Fibroblast of lung (primary cell): ENCODE measurements around the gene INSYN2B. TPM values are rescaled to one million over a fixed set of nuclear protein-coding genes. Genes with fewer than 3 reads are reported as not detected.

Experiments used
- DNase-seq, 2 donors: peaks; one replicate each; pipeline versions ENCODE4 v3.0.0 to v3.0.0-alpha.2; 2010; ENCODE audit warnings: low read depth in 2 of 2
- H2AFZ ChIP-seq: 2 replicates; pipeline ENCODE4 v1.5.1; 2012; ENCODE audit warnings: low read length, control low read depth, inconsistent platforms
- H3K27ac ChIP-seq: 2 replicates; pipeline ENCODE4 v1.5.1; 2011; ENCODE audit warnings: low read length, control low read depth; ENCODE audit not compliant: insufficient read depth
- H3K27me3 ChIP-seq: 2 replicates; pipeline ENCODE4 v1.5.1; 2011; ENCODE audit warnings: mild to moderate bottlenecking, low read length; ENCODE audit not compliant: control insufficient read depth, insufficient read depth
- H3K36me3 ChIP-seq: 2 replicates; pipeline ENCODE4 v1.5.1; 2011; ENCODE audit warnings: low read length; ENCODE audit not compliant: control insufficient read depth, insufficient read depth
- H3K4me1 ChIP-seq: 2 replicates; pipeline ENCODE4 v1.5.1; 2011; ENCODE audit warnings: low read length; ENCODE audit not compliant: control insufficient read depth, insufficient read depth; ENCODE audit errors: extremely low read depth
- H3K4me2 ChIP-seq: 2 replicates; pipeline ENCODE4 v1.5.1; 2011; ENCODE audit warnings: low read length, control low read depth; ENCODE audit not compliant: insufficient read depth; ENCODE audit errors: extremely low read depth
- H3K4me3 ChIP-seq, 4 experiments: fragments of 200-600 bp in 1 of 4; sonication (generic) in 1 of 4; replicated peaks in 1 of 4; 2 replicates each; pipeline ENCODE4 v1.5.1; 2011 to 2016; ENCODE audit warnings: low read length in 4 of 4, low read depth in 3 of 4, mild to moderate bottlenecking in 3 of 4, control low read depth in 2 of 4, inconsistent platforms in 1 of 4, mixed read lengths in 1 of 4; ENCODE audit not compliant: insufficient read depth in 1 of 4; ENCODE audit errors: control extremely low read depth in 1 of 4
- H3K79me2 ChIP-seq: 2 replicates; pipeline ENCODE4 v1.5.1; 2012; ENCODE audit warnings: mild to moderate bottlenecking, low read length, inconsistent platforms; ENCODE audit not compliant: control insufficient read depth, insufficient read depth
- H3K9ac ChIP-seq: 2 replicates; pipeline ENCODE4 v1.5.1; 2011; ENCODE audit warnings: mild to moderate bottlenecking, low read length, control low read depth; ENCODE audit not compliant: insufficient read depth
- H3K9me3 ChIP-seq: 2 replicates; pipeline ENCODE4 v1.5.1; 2012; ENCODE audit warnings: low read depth, low read length; ENCODE audit not compliant: control insufficient read depth, insufficient read depth
- H4K20me1 ChIP-seq: 2 replicates; pipeline ENCODE4 v1.5.1; 2011; ENCODE audit warnings: low read length; ENCODE audit not compliant: control insufficient read depth, insufficient read depth; ENCODE audit errors: extremely low read depth
- CTCF ChIP-seq, 2 donors: IDR thresholded peaks in 1 of 2; conservative IDR thresholded peaks in 1 of 2; 1 replicate in 1 of 2; 2 replicates in 1 of 2; pipeline ENCODE4 v1.5.1; 2011 to 2012; ENCODE audit warnings: low read length in 2 of 2, control low read depth in 1 of 2, inconsistent platforms in 1 of 2, low read depth in 1 of 2, mild to moderate bottlenecking in 1 of 2
- EZH2 ChIP-seq: IDR thresholded peaks from 2 replicates; pipeline ENCODE4 v1.5.1; 2012; ENCODE audit warnings: low read length, control low read depth, mild to moderate bottlenecking; ENCODE audit errors: missing control alignments
- polyA plus RNA-seq, 2 donors: library from polyadenylated mRNA; depleted of rRNA in 1 of 2; stranded (reverse) in 1 of 2; unstranded in 1 of 2; fragments of >200 nt; gene quantifications; 2 replicates each; pipeline ENCODE4 v1.2.1, GENCODE V29; 2011 to 2012; ENCODE audit warnings: missing spikeins in 1 of 2
- total RNA-seq: library from RNA; depleted of rRNA; stranded (reverse); fragments of >200 nt; gene quantifications from 2 replicates; pipeline ENCODE4 v1.2.1, GENCODE V29; 2014

The INSYN2B gene
- total and polyA plus RNA-seq, 2 donors (not counting 1 experiment from before 2014, with no cell fraction given): 3.6 to 6.3 TPM

- TF ChIP-seq EZH2 (no peak), CTCF (conservative IDR thresholded peaks at IDR 0.05 in 1 of 2, IDR thresholded peaks at IDR 0.05 in 1 of 2; ENCODE audit: low read depth in 1 of 2, low read length in 2 of 2) (no peak)
- peak; percentile 60 to 63 for DNase-seq
- no peaks in the 10 kb centered on the region for H3K79me2 ChIP-seq
Measured at GRCh38 chr5:169914766-169915165, 65.5 kb downstream of the INSYN2B start.

GRCh38 chr5:169913479-169913878 is 66.8 kb downstream of the INSYN2B start:
- no peaks in the 10 kb centered on the region for H3K9me3 ChIP-seq
- TF ChIP-seq EZH2: no peak
- no peak for TF ChIP-seq CTCF (conservative IDR thresholded peaks at IDR 0.05 in 1 of 2, IDR thresholded peaks at IDR 0.05 in 1 of 2; ENCODE audit: low read depth in 1 of 2, low read length in 2 of 2)
- no peaks in the 10 kb centered on the region for H3K36me3 ChIP-seq
- H4K20me1 ChIP-seq: no peaks in the 10 kb centered on the region
- DNase-seq: no peak
- H3K27me3 ChIP-seq: no peaks in the 10 kb centered on the region
- no peak overlapping the region for H3K9ac ChIP-seq
- H3K27ac ChIP-seq: no peak overlapping the region
- H3K4me1 ChIP-seq: no peaks in the 10 kb centered on the region
- no peaks in the 10 kb centered on the region for H3K79me2 ChIP-seq
- H3K4me2 ChIP-seq: no peak overlapping the region
- no peak overlapping the region for H3K4me3 ChIP-seq
- no peak overlapping the region for H2AFZ ChIP-seq

More at GRCh38 chr5:169914766-169915165, 65.5 kb downstream of the INSYN2B start:
- no peak overlapping the region for H3K4me2 ChIP-seq
- H3K9me3 ChIP-seq: no peaks in the 10 kb centered on the region
- no peak overlapping the region for H2AFZ ChIP-seq
- no peak overlapping the region for H3K4me3 ChIP-seq
- H3K27me3 ChIP-seq: no peaks in the 10 kb centered on the region
- no peaks in the 10 kb centered on the region for H3K4me1 ChIP-seq
- no peak overlapping the region for H3K27ac ChIP-seq
- no peaks in the 10 kb centered on the region for H3K36me3 ChIP-seq
- H4K20me1 ChIP-seq: no peaks in the 10 kb centered on the region
- no peak overlapping the region for H3K9ac ChIP-seq

- Histone ChIP-seq H3K4me1 (no peaks in the 10 kb centered on the region), H3K4me3 (no peak overlapping the region), H2AFZ (no peak overlapping the region), H3K79me2 (no peaks in the 10 kb centered on the region), H3K9ac (no peak overlapping the region), H3K36me3 (no peaks in the 10 kb centered on the region), H3K9me3 (no peaks in the 10 kb centered on the region), H3K27me3 (no peaks in the 10 kb centered on the region), H3K27ac (no peak overlapping the region), H3K4me2 (no peak overlapping the region), H4K20me1 (no peaks in the 10 kb centered on the region)
- DNase-seq: no peak
- TF ChIP-seq CTCF (conservative IDR thresholded peaks at IDR 0.05 in 1 of 2, IDR thresholded peaks at IDR 0.05 in 1 of 2; ENCODE audit: low read depth in 1 of 2, low read length in 2 of 2) (no peak), EZH2 (no peak)
Measured at GRCh38 chr5:169911448-169912212, 68.7 kb downstream of the INSYN2B start.
